Left cardiac atrium (tissue), 4 donors: ENCODE data around the gene TNFRSF8. TPM values are rescaled to one million over a fixed set of nuclear protein-coding genes. Genes with fewer than 3 reads are reported as not detected.

Source experiments
- ATAC-seq, 2 donors: fragments of 200-7000 bp; cut with Tn5 transposase; one replicate each; pipeline ENCODE4 v1.9.1; 2020; ENCODE audit warnings: mild to moderate bottlenecking in 2 of 2, moderate library complexity in 2 of 2
- DNase-seq: peaks from one replicate; pipeline ENCODE4 v3.0.0-alpha.2; 2020
- intact Hi-C, 2 donors: fragments of 100-400 bp; cut with DNase I; formaldehyde crosslinking; loops; one replicate each; pipeline versions ENCODE4 v1.14.1 to v1.15.1; 2022 to 2023
- total RNA-seq, 2 donors: library from RNA; stranded (reverse); fragmentation: NEBNext Ultra II Directional; extraction: Animal tissue kit (Norgen Biotek cat#: 25700); gene quantifications; one replicate each; pipeline ENCODE4 v1.2.1, GENCODE V29; 2021
- donor health status: DM: no; HTN: yes; CAD: no.
- donor health status: DM: no; HTN: yes; CAD: no; lungs with severe emphysema.
- donor health status: DM: yes; HTN: yes; CAD: no.
- donor health status: Dilated cardiomyopathy.

Gene TNFRSF8
- total RNA-seq, 2 donors from 2014 or later, result 2.2 to 3.3 TPM

DNA sequence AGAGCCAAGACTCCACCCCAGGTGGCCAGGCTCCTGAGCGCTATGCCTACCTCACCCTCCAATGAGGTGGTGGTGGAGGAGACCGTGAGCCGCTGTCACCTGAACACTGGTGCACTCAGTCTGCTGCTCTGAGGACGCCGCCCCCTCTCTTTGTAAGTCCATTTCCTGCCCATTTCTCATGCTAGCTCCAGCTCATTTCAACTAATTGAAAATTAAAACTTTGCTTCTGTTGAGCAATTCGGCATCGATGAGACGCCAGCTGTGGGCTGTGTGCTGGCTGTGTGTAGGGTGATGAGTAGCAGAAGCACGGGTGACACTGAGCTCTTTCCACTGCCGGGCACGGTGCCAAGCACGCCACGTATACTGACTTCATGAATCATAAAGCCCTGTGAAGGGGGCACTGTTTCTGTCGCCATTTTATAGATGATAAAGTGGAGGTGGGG lies 114.9 kb downstream of the TNFRSF8 start:
- intact Hi-C loops, result no loop called here
- DNase-seq (peak; percentile 89), ATAC-seq (peak in 1 of 2 donors; percentile 29)

- DNase-seq (no peak), ATAC-seq (no peak)
- intact Hi-C loops, result no loop called here
Observed at GRCh38 chr1:12178511-12178910, 115.4 kb downstream of the TNFRSF8 start.

DNA sequence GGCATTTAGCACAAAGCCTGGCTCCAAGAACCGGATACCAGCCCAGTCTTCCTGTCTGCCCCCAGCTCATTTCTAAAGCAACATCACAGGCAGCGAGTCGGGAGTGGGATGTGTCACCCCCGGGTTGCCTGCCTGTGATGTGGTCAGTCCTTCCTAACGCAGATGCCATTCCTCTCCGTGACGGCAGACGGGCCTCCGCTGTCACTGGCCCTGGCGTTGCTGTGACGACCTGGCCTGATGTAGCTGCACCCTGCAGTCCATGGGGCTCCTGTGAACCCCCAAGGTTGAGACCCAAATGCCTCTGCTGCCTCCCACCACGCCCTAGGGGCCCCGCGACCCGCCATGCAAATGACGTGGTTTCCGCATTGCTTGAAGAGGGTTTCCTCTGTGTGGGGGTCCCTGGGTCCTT lies 116.0 kb downstream of the TNFRSF8 start:
- DNase-seq (peak; percentile 57), ATAC-seq (no peak)
- intact Hi-C loops, result no loop called here

- DNase-seq (no peak), ATAC-seq (no peak)
- intact Hi-C loops, result no loop called here
Observed at GRCh38 chr1:12179676-12180075, 116.6 kb downstream of the TNFRSF8 start.

DNA sequence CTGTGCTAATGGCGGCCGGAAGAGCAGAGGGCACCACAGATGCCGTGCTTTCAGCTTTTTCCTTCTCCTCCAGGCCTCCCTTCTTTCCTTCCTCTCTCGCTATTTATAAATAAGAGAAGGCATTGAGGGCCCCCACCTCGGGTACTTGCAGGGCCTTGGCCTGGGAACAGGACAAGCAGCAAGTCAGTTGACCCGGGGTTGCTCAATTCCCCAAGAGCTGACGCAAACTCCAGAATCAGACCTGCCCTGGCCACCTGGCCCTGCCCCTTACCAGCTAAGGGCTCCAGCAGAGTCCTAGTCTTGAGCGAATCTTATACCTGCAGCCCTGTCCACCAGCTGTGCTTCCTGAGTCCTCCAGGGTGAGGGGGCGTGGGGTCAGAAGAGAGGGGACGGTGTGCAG lies 117.2 kb downstream of the TNFRSF8 start:
- intact Hi-C loops, result no loop called here
- ATAC-seq (peak in 1 of 2 donors; percentile 3), DNase-seq (peak; percentile 71)

GRCh38 chr1:12180903-12181302 lies 117.8 kb downstream of the TNFRSF8 start:
- ATAC-seq (no peak), DNase-seq (no peak)
- intact Hi-C loops, result no loop called here

DNA sequence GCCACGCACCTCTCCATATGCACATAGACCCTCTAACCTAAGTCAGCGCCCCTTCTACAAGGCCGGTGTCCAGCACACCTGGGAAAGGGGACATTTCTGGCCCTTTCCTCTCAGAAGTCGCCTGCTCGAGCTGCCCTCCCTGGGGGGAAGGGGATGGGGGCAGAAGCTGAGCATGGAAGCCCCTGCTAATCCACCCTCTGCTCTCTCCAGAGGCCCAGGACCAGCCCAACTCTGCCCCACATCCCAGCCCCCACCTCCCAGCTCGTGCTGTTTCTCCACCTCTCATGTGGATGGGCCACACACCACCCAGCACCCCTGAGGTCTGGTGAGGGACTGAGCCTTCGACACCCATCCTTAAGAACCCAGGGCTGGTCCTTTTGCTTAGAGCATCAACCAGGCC lies 118.5 kb downstream of the TNFRSF8 start:
- ATAC-seq (no peak), DNase-seq (no peak)
- intact Hi-C loops, result no loop called here

DNA sequence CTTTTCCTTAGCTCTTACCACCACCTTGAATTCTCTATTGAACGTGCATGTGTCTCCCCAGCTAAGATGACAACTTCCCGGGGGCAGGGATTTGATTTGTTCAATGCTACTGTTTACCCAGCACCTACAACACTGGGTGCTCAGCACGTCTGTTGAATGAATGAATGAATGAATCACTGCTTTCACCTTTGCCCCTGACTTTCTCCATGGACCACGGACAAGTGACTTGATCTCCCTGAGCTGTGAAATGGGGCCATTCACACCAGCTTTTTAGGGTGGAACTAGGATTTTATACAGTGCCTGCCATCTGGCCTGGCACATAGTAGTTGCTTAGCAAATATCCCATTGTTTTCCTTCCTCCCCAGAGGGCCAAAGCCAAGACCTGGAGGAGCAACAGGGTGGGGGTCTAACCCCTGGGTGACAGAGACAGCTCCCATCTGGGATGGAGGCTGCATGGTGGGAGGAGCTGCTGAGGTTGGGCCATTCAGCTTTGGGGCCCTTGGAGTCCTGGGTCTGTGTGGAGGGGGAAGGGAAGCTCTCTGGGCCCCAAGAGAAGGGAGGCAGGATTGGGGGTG lies 119.4 kb downstream of the TNFRSF8 start:
- ATAC-seq (no peak), DNase-seq (no peak)
- intact Hi-C loops, result no loop called here

DNA sequence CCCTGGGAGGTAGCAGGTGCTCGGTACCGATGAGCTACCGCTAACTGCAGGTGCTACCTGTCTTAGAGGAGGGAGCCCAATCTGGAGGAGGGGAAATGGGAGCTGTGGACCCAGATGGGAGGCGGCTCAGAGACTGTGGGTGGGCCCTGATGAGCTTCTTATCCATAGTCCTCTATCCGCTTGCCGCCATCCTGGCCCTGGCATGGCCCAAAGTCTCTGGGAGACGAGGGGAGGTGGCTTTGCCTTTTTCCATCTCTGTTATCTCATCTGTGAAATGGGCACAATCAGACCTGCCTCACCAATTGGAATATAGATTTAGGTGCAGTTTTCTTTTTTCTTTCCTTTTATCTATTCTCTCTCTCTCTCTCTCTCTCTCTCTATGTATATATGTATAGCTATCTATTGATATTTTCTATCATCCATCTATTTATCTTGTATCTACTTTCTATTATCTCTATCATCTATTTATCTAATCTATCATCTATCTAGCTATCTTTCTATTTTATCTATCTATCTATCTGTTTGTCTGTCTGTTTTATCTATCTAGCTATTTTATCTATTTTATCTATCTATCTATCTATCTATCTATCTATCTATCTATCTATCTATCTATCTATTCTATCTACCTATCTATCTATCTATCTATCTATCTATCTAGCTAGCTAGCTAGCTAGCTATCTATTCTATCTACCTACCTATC lies 120.1 kb downstream of the TNFRSF8 start:
- ATAC-seq (no peak), DNase-seq (no peak)
- intact Hi-C loops, result no loop called here

- DNase-seq (peak; percentile 90), ATAC-seq (peak; percentile 85 to 91)
- intact Hi-C loops, result no loop called here
Observed at GRCh38 chr1:12184008-12184681, 121.0 kb downstream of the TNFRSF8 start.

DNA sequence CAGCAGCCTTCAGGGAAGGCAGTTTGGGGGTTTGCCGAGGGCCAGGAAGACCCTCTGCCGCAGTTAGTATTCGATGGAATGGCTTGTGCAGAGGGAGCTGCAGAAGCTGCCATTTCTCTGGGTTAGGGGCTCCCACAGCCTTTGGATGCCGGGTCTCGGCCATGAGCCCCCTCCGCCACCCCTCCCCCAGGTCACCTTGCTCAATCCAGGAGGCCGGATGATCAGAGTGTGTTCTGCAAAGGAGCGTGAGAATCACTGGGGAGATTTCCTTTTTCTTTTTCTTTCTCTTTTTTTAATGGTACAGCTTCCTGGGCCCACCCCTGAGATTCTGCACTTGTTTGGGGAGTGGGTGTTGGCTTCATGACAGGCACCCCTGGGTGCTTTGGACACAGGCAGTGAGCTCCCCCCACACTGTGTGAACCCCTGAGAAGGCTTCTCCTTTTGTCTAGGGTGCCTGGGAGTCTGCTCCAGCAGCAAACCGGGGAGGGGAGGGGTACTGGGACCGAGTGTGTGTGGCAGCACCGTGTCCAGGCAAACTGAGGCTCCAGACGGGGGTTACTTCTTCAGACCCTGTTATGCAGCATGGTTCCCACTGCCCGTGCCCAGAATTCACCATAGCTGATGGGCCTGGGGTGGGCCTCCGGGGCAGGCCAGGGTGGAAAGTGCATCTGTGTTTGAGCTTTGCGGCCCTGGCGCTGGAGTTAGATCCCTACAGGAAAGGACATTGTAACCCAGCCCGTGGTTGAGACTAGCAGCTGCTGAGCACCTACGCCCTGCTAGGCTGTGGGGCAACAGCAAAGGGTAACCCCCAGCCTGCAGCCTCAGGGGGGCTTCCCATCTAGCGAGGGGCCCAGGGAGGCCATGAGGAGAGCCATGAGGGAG lies 122.2 kb downstream of the TNFRSF8 start:
- DNase-seq (no peak), ATAC-seq (peak in 1 of 2 donors; percentile 1)
- intact Hi-C loops, result no loop called here

GRCh38 chr1:12185918-12186678 lies 123.0 kb downstream of the TNFRSF8 start:
- intact Hi-C loops, result no loop called here
- DNase-seq (no peak), ATAC-seq (peak; percentile 6)

GRCh38 chr1:12186679-12186985 lies 123.5 kb downstream of the TNFRSF8 start:
- no peak for ATAC-seq
- intact Hi-C loops, result no loop called here
- DNase-seq, result no peak

DNA sequence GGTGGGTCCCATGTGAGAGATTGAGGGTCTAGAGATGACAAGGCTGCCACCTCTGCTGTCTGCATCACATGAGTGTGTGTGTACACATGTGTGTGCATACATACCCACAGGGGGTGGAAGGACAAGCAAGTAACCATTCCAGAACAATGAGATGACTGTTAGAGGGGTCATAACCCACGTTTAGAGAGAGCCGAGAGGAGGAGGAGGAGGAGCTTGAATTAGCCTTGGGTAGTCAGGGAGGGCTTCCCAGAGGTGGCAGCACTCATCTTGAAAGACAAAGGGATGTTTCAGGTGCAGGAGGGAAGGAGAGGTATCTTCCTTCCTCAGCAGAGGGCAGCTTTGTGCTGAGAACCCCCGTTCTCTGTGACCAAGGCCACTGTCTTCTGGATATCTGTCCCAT lies 125.0 kb downstream of the TNFRSF8 start:
- no peak for DNase-seq
- no peak for ATAC-seq
- intact Hi-C loops, result no loop called here

GRCh38 chr1:12188657-12189327 lies 125.7 kb downstream of the TNFRSF8 start:
- DNase-seq (no peak), ATAC-seq (no peak)
- intact Hi-C loops, result no loop called here

- intact Hi-C loops, result no loop called here
- no peak for ATAC-seq
- DNase-seq, result no peak
Observed at GRCh38 chr1:12189328-12189682, 126.2 kb downstream of the TNFRSF8 start.

DNA sequence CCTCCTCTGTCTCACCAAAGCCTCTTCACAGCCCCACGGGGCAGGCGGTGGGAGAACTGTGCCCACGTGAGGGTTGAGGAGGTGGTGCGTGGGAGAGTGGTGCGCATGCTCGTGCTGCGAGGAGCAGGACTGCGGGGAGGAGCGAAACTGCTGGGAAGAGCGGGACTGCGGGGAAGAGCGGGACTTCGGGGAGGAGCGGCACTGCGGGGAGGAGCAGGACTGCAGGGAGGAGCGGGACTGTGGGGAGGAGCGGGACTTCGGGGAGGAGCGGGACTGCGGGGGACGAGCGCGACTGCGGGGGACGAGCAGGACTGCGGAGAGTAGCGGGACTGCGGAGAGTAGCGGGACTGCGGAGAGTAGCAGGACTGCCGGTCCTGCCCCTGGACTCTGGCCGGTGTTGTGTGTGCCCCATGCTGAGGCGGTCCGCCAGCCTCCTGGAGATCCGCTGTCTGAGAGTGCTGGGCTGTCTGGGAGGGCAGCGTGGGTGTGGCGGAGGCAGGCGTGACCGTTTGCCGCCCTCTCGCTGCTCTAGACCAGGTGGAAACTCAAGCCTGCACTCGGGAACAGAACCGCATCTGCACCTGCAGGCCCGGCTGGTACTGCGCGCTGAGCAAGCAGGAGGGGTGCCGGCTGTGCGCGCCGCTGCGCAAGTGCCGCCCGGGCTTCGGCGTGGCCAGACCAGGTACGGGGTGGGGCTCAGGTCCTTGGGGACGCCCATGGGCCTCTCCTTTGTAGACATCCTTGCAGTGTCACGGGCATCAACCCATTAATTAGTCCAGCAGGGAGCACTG lies 128.3 kb downstream of the TNFRSF8 start:
- ATAC-seq (no peak), DNase-seq (no peak)
- intact Hi-C loops, result no loop called here
